Effector CD4-positive, alpha-beta T cell (primary cell): ENCODE results near the gene CA10.

Experiments used
- DNase-seq: peaks from one replicate; pipeline ENCODE4 v3.0.0-alpha.2; 2020

The CA10 gene

GRCh38 chr17:52145476-52145875, 13.0 kb downstream of the CA10 start:
- DNase-seq, result no peak

- DNase-seq, result no peak
Measured at GRCh38 chr17:52143542-52143941, 15.0 kb downstream of the CA10 start.

- no peak for DNase-seq
Measured at GRCh38 chr17:52140601-52141000, 17.9 kb downstream of the CA10 start.

DNA sequence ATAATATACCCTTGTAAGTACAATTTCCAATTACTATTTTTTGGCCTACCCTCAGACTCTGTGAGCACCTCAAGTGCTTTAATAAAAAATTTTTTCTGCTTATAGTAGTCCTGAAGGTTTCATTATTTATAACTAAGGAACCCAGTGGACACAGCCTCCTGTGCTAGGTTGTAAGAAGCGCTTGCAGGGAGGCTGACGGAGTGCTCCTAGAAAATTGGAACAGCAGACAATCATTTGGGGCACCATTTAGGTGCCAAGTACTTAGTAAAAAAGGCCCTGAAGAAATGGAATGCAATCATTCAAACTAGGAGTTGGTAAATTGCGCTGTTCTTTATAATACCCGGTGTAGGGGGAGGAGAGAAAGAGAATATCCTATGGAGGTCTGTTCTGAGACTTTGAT, 19.8 kb downstream of the CA10 start:
- no peak for DNase-seq

GRCh38 chr17:52138350-52138749, 20.2 kb downstream of the CA10 start:
- no peak for DNase-seq

DNA sequence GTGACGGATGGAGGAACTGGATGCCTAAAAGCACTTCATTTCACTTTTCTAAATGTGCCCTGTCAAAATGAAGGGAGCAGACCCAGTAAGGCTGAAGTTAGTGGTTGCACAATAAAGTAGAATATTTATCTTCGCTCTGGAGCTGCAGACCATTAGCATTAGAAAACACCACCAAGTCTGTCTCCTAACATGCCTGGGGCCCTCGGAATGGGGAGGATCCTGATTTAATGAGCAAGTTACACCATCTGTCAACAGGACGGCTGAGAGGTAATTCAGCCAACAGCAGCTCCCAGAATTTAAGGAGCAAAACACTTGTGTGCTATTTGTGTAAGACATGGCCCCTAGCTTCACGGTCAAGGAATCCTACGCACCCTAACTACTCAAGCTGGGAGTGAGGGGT, 22.3 kb downstream of the CA10 start:
- DNase-seq, result no peak

GRCh38 chr17:52134641-52135040, 23.9 kb downstream of the CA10 start:
- no peak for DNase-seq

- no peak for DNase-seq
Measured at GRCh38 chr17:52128721-52129120, 29.8 kb downstream of the CA10 start.

GRCh38 chr17:52124993-52125392, 33.5 kb downstream of the CA10 start:
- DNase-seq, result no peak

DNA sequence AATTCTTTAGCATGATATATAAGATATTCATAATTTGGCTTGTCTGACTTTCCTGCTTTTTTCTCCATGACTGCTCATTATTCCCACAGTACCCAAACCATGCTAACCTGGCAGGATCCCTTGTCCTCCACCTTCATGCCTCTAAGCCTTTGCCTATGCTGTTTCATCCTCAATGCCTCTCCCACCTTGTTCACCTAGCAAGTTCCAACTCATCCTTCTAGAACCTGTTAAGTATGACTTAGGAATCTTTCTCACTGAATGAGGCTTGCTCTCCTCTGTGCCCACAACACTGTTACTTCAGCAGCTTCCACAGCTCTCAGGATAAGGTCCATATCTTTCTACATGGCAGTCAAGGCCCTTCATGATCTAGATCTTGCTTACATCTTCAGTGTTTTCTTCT, 34.0 kb downstream of the CA10 start:
- DNase-seq, result no peak

- DNase-seq, result no peak
Measured at GRCh38 chr17:52120465-52120864, 38.0 kb downstream of the CA10 start.

GRCh38 chr17:52110923-52111581, 47.5 kb downstream of the CA10 start:
- DNase-seq, result no peak

DNA sequence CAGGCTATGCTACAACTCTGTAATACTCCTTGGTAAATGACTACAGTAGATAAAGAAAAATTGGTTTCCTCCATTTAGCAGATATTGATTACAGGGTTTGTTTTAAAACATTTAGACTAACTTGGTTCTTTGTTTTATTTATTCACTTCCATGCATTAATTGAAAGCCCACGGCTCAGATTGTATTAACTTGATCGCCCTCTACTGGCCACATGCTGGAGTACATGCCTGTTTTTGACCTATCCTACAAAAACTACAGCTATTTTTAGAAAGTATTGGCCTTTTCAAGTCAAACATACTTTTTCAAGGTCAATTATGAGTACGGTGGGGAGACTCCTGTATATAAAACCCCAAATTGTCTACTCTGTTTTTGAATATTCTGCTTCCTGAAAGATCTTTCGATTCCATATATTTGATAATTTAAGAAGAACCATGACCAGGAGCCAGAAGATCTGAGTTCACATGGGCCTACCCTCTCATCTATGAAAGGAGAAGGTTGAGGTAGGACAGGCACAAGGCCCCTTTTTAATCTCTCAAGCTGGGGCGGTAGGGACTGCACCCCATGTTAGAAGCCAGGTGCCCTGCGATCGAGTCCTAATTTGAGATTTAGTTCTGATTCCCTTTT, 51.8 kb downstream of the CA10 start:
- peak; percentile 7 for DNase-seq

DNA sequence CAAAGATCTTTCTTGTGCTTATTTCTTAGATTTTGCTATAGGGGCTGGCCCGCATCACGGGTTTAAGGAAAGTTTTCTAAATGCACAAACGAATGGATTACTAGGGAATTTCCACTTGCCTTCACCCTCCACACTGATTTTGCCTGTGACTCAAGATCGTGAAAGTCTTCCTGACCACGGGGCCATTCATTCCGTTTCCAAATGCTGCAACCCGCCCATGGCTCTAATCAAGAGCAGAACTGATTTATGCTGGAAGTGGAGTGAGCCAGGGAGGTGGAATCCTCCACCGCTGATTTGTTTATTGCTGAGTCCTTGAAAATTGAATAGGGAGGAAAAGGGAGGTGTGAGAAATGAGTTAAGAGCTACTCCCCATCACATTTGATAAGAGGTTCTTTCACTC, 52.4 kb downstream of the CA10 start:
- DNase-seq, result no peak

- DNase-seq, result no peak
Measured at GRCh38 chr17:52105591-52105990, 52.9 kb downstream of the CA10 start.

- no peak for DNase-seq
Measured at GRCh38 chr17:52096056-52096455, 62.5 kb downstream of the CA10 start.

DNA sequence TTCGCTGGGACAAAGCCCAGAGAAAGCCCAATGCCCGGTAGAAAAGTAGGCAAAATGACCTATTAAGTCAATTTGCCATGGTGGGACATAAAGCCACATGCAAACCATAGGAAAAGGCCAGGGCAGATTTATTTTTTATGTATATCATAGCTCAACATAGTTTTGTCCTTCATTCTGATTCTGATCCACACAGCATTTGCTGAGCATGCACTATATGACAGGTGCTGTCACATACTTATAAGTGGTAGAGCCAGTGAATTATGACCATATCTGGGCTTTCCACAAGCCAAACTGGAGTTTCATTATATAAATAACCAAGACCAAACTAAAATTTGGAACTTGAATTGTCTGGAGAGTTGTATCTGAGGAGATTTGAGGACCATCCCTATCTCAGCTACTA, 74.3 kb downstream of the CA10 start:
- DNase-seq, result no peak

- DNase-seq, result no peak
Measured at GRCh38 chr17:52079496-52079895, 79.0 kb downstream of the CA10 start.

DNA sequence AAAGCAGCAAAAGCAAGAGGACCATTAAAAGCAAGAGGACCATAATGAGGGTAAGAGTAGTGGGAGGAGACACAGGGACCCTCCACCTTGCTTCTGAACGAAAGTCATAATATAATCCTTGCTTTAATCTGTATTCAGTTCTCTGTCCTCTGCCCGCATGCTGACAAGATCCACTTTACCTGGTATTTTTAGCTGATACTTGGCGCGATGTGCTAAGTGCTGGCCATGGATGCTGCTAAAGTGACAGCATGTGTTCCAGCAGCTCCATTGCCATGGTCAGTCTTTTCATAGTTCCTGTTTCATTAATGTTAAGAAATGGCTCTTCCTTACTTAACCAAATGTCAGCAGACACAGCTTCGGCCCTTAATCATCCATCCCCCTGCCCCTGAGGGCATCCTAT, 86.8 kb downstream of the CA10 start:
- no peak for DNase-seq

DNA sequence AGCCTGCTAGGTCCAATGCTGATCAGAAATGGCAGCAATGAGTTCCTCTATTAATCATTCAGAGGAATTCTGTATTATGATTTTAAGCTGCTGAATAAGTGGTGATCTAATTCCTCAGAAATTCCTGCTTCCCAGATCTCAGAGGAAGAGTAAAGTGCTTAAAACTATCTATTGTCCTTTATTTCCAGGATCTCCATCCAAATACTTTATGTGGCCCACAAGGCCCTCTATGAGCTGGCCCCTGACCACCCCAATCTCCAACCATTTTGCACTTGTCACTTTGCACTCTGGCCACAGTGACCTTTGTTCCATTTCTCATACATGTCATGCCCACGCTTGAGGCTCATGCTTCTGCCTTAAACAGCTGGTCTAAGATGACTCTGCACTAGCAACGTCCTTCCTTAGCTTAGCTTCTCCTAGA, 93.7 kb downstream of the CA10 start:
- DNase-seq, result no peak

DNA sequence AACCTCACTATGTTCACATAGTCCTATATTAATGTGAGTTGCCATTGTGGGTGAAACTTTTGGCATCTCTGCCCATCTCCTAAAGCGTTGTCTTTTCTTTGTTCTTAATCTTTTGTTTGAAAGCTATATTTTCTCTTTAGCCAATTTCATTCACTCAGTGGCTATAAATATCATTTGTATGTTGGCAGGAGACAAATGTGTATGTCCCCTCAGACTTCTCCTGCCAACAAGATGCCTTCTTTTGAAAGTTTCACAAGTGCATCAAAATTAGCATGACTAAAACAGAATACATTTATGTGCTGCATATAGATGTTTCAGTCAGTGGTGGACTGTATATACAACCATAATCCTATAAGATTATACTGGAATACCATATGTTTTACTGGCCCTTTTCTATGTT, 109.0 kb downstream of the CA10 start:
- DNase-seq, result no peak

GRCh38 chr17:52049051-52049450, 109.5 kb downstream of the CA10 start:
- DNase-seq, result no peak

DNA sequence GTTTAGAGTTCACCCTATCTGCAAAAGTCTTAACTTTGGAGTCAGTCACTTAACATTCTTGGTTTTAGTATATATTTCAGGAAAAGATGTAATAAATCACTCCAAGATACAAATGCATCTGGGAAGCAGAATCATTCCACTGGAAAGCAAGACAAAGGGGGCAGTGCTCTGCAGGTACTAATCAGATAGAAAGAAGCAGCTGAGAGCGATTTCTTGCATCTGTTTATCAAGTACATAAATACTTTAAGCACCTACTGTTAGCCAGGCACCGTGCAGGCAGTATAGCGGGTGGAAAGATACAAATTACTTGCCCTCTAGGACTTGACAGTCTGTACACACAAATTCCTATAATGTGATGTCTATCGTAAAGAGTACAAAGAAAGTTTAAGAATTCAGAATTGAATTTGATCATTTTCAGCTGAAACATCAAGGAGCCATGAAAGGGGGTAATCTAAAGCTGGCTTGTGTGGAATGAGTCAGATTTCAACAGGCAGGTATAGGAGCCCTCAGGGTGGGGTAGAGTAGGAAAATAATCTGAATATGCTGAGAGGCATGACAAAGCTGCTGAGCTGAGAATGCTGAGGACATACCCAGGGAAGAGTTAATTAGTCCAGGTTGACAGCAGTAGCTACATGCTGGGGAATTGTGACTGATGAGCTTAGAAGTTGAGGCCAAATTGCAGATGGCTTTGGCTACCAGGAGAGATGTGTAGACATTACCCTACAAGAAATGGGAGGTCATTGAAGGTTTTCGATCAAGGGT, 110.2 kb downstream of the CA10 start:
- no peak for DNase-seq

- no peak for DNase-seq
Measured at GRCh38 chr17:52047086-52047485, 111.4 kb downstream of the CA10 start.
